Mesothelial cell of epicardium (in vitro differentiated cells): ENCODE measurements around the gene PDE4D. TPM values are rescaled to one million over a fixed set of nuclear protein-coding genes. Genes with fewer than 3 reads are reported as not detected.
A peak's percentile ranks its signal among the peaks of the same experiment; 100 is the strongest.

Source experiments
- DNase-seq, 2 experiments: peaks; one replicate each; pipeline ENCODE4 v3.0.0; 2021; ENCODE audit warnings: low spot score in 2 of 2; ENCODE audit not compliant: unreplicated experiment in 2 of 2
- H3K27ac Mint-ChIP-seq: 2 replicates; pipeline ENCODE4 v1.8.0; 2021; ENCODE audit warnings: mixed read lengths
- H3K27me3 Mint-ChIP-seq: 2 replicates; pipeline ENCODE4 v1.8.0; 2021; ENCODE audit warnings: low read depth, mixed read lengths
- H3K36me3 Mint-ChIP-seq: 2 replicates; pipeline ENCODE4 v1.8.0; 2021; ENCODE audit warnings: mixed read lengths
- H3K4me1 Mint-ChIP-seq: 2 replicates; pipeline ENCODE4 v1.8.0; 2021; ENCODE audit warnings: mixed read lengths
- H3K4me3 Mint-ChIP-seq: 2 replicates; pipeline ENCODE4 v1.8.0; 2021; ENCODE audit warnings: mild to moderate bottlenecking, moderate library complexity, mixed read lengths
- H3K9me3 Mint-ChIP-seq: 2 replicates; pipeline ENCODE4 v1.8.0; 2021; ENCODE audit warnings: mixed read lengths
- CTCF ChIP-seq: fragments of 200-600 bp; sonication (generic); IDR thresholded peaks from one replicate; pipeline ENCODE4 v1.5.0; 2021; ENCODE audit warnings: antibody characterized with exemption; ENCODE audit not compliant: unreplicated experiment
- total RNA-seq: library from RNA; stranded (reverse); gene quantifications from 3 replicates; pipeline ENCODE4 v1.2.1, GENCODE V29; 2021

The PDE4D gene
- total RNA-seq, 1 donor from 2014 or later: 105 TPM

GRCh38 chr5:59346982-59347381, 546.5 kb downstream of the PDE4D start:
- TF ChIP-seq CTCF: no peak
- Mint-ChIP-seq H3K4me3 (no peak overlapping the region), H3K4me1 (peaks cover 74% of the 10 kb centered on the region), H3K36me3 (peaks cover 4% of the 10 kb centered on the region), H3K27ac (peak overlapping the region; percentile 92), H3K9me3 (peaks cover 9% of the 10 kb centered on the region), H3K27me3 (no peaks in the 10 kb centered on the region)
- DNase-seq: no peak

- no peak for DNase-seq
- no peak overlapping the region for H3K4me3 Mint-ChIP-seq
- H3K27ac Mint-ChIP-seq: peak overlapping the region; percentile 92
- no peaks in the 10 kb centered on the region for H3K27me3 Mint-ChIP-seq
- peaks cover 9% of the 10 kb centered on the region for H3K9me3 Mint-ChIP-seq
- TF ChIP-seq CTCF: no peak
- peaks cover 4% of the 10 kb centered on the region for H3K36me3 Mint-ChIP-seq
- H3K4me1 Mint-ChIP-seq: peaks cover 73% of the 10 kb centered on the region
Measured at GRCh38 chr5:59346514-59346913, 547.0 kb downstream of the PDE4D start.

GRCh38 chr5:59342181-59342580, 551.3 kb downstream of the PDE4D start:
- H3K9me3 Mint-ChIP-seq: peaks cover 12% of the 10 kb centered on the region
- no peak overlapping the region for H3K4me3 Mint-ChIP-seq
- no peak for TF ChIP-seq CTCF
- H3K27me3 Mint-ChIP-seq: no peaks in the 10 kb centered on the region
- H3K4me1 Mint-ChIP-seq: peaks cover 72% of the 10 kb centered on the region
- DNase-seq: no peak
- H3K36me3 Mint-ChIP-seq: peaks cover 6% of the 10 kb centered on the region
- H3K27ac Mint-ChIP-seq: peak overlapping the region; percentile 89

GRCh38 chr5:59341760-59342159, 551.8 kb downstream of the PDE4D start:
- Mint-ChIP-seq H3K4me3 (no peak overlapping the region), H3K27me3 (no peaks in the 10 kb centered on the region), H3K36me3 (peaks cover 6% of the 10 kb centered on the region), H3K9me3 (peaks cover 12% of the 10 kb centered on the region), H3K4me1 (peaks cover 70% of the 10 kb centered on the region), H3K27ac (peak overlapping the region; percentile 89)
- no peak for DNase-seq
- no peak for TF ChIP-seq CTCF

- Mint-ChIP-seq H3K4me3 (no peak overlapping the region), H3K36me3 (peaks cover 6% of the 10 kb centered on the region), H3K4me1 (peaks cover 69% of the 10 kb centered on the region), H3K27ac (no peak overlapping the region), H3K27me3 (no peaks in the 10 kb centered on the region), H3K9me3 (peaks cover 12% of the 10 kb centered on the region)
- DNase-seq: no peak
- no peak for TF ChIP-seq CTCF
Measured at GRCh38 chr5:59341155-59341554, 552.4 kb downstream of the PDE4D start.

GRCh38 chr5:59340637-59341036, 552.9 kb downstream of the PDE4D start:
- H3K4me1 Mint-ChIP-seq: peaks cover 71% of the 10 kb centered on the region
- no peak for TF ChIP-seq CTCF
- DNase-seq: no peak
- peaks cover 6% of the 10 kb centered on the region for H3K36me3 Mint-ChIP-seq
- no peak overlapping the region for H3K4me3 Mint-ChIP-seq
- H3K27ac Mint-ChIP-seq: no peak overlapping the region
- no peaks in the 10 kb centered on the region for H3K27me3 Mint-ChIP-seq
- peaks cover 12% of the 10 kb centered on the region for H3K9me3 Mint-ChIP-seq
